ENCODE data around the gene TMF1. TPM values are rescaled to one million over a fixed set of nuclear protein-coding genes. Genes with fewer than 3 reads are reported as not detected.

Gene TMF1
- total RNA-seq, 1 donor from 2014 or later = 38.0 TPM

- Histone ChIP-seq H3K4me3 (no peak overlapping the region), H3K27me3 (no peaks in the 10 kb centered on the region), H3K4me1 (no peaks in the 10 kb centered on the region), H3K36me3 (peaks cover 77% of the 10 kb centered on the region), H3K9me3 (no peaks in the 10 kb centered on the region), H3K27ac (no peak overlapping the region)
- DNase-seq (no peak), ATAC-seq (no peak)
- TF ChIP-seq CTCF (IDR thresholded peaks at IDR 0.05) = no peak
- intact Hi-C loops (cut with DNase I) = no loop called here
Measured at GRCh38 chr3:68987322-68987721, 64.8 kb downstream of the TMF1 start.

GRCh38 chr3:68986496-68987208 lies 65.5 kb downstream of the TMF1 start:
- H3K9me3 ChIP-seq = no peaks in the 10 kb centered on the region
- no peaks in the 10 kb centered on the region for H3K4me1 ChIP-seq
- no peak overlapping the region for H3K4me3 ChIP-seq
- TF ChIP-seq CTCF (IDR thresholded peaks at IDR 0.05) = no peak
- H3K27ac ChIP-seq = no peak overlapping the region
- intact Hi-C loops (cut with DNase I) = no loop called here
- peaks cover 80% of the 10 kb centered on the region for H3K36me3 ChIP-seq
- H3K27me3 ChIP-seq = no peaks in the 10 kb centered on the region
- ATAC-seq (no peak), DNase-seq (no peak)

- Histone ChIP-seq H3K9me3 (no peaks in the 10 kb centered on the region), H3K27ac (no peak overlapping the region), H3K4me3 (no peak overlapping the region), H3K36me3 (peaks cover 85% of the 10 kb centered on the region), H3K27me3 (no peaks in the 10 kb centered on the region), H3K4me1 (no peaks in the 10 kb centered on the region)
- no peak for ATAC-seq
- no peak for DNase-seq
- no peak for TF ChIP-seq CTCF (IDR thresholded peaks at IDR 0.05)
- intact Hi-C loops (cut with DNase I) = no loop called here
Measured at GRCh38 chr3:68985146-68985790, 66.9 kb downstream of the TMF1 start.

- Histone ChIP-seq H3K27me3 (no peaks in the 10 kb centered on the region), H3K27ac (no peak overlapping the region), H3K4me1 (no peaks in the 10 kb centered on the region), H3K9me3 (no peaks in the 10 kb centered on the region), H3K4me3 (no peak overlapping the region), H3K36me3 (peaks cover 93% of the 10 kb centered on the region)
- no peak for TF ChIP-seq CTCF (IDR thresholded peaks at IDR 0.05)
- DNase-seq (no peak), ATAC-seq (no peak)
- intact Hi-C loops (cut with DNase I) = no loop called here
Measured at GRCh38 chr3:68984011-68984530, 68.1 kb downstream of the TMF1 start.

GRCh38 chr3:68977486-68978167 lies 74.5 kb downstream of the TMF1 start:
- DNase-seq (no peak), ATAC-seq (no peak)
- Histone ChIP-seq H3K4me1 (no peaks in the 10 kb centered on the region), H3K9me3 (no peaks in the 10 kb centered on the region), H3K36me3 (peaks cover 68% of the 10 kb centered on the region), H3K4me3 (no peak overlapping the region), H3K27me3 (no peaks in the 10 kb centered on the region), H3K27ac (no peak overlapping the region)
- intact Hi-C loops (cut with DNase I) = no loop called here
- TF ChIP-seq CTCF (IDR thresholded peaks at IDR 0.05) = no peak
